Endometrial microvascular endothelial cells (primary cell): ENCODE results near the gene CCDC80. TPM values are rescaled to one million over a fixed set of nuclear protein-coding genes. Genes with fewer than 3 reads are reported as not detected.

Experiments used
- in situ Hi-C: cut with HindIII; loops from 2 replicates; pipeline ENCODE4 v1.10.0; 2017; ENCODE audit warnings: low sequenced_read_pairs, low pct_unique_long_range_greater_than_20kb; ENCODE audit errors: inconsistent ontology term
- total RNA-seq: library from RNA; depleted of rRNA; stranded (reverse); fragments of >200 nt; gene quantifications from one replicate; pipeline ENCODE4 v1.2.3, GENCODE V29; 2015; ENCODE audit errors: inconsistent ontology term

Gene CCDC80
- 0.93 TPM for total RNA-seq

DNA sequence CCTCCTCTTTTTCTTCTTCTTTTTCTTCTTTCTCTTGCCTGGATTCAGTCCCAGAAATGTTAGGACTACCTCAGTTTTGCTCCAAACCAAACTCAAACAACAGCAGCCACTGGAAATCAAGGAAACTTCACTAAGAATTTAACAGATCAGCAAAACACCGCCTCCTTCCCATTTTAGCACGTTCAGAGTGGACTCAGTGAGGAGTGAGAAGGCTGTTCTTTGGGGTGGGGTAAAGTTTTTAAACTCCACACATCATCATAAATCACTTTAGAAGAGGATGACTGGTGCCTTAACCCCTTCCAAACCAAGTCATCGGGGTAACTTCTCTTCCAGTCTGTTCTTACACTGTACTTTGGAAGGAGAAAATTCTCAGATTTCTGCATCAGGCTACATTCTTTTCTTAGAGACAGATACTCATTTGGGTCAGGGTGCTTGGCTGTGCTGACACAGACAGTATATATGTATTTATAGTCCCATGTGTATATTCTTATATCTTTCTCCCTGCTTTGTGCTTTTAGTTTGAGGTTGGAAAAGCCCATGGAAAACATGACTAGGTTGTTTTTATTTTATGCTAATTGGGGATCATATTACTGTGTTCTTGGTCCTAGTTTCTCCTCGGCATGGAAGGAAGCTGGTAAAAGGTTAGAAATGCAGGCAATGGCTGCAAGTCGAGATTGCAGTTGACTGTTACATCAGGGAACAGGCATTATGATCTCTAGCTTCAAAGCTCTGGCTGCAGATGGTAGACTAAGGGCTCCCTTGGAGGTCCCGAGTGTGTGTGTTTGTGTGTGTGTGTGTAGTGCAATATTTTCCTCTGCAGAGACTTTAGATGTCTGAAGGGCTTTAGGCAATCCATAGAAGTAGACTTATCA is at the start of gene CCDC80:
Gene CCDC80, minus strand, starts transcription at position 214 of the 872 bp plus-strand sequence. CDS start 1,238 bp downstream, outside the sequence.
- in situ Hi-C loops: no loop called here

DNA sequence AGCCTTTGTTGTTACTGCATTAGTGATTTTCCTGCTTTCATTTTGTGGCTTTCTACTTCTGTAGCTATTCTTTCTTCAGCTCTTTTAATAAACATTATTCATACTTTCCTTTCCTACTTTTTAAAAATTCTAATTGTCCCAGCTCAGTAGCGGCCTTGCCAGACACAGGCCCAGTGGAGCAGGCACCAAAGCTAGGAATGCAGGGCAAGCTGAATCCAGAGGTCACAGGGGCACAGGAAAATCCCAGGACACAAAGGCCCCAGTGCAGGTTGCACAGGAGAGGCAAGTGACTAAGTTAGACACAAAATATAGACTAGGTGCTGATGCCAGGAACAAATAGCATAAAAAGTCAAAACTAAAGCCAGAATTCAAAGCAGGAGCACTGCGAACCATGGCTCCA is 49.0 kb upstream of the CCDC80 start:
- in situ Hi-C loops: no loop called here

DNA sequence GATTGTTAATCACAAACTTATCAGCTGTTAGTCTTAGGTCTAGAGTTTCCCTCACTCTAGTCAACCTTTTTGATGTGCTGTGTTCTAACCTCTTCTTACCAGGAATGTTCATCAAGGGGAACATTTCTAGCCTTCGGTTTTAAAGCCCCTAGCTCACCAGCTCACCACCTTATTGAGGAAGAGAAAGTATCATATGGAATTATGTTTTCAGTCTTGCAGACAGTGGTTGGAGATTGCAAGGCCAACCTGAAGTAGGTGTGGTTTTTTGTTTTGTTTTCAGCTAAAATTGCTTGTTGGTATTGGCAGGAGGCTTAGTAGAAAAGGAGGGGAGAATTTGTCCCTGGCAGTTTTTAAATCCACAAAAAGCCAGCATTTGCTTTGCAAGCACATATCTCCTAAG is 48.4 kb upstream of the CCDC80 start:
- in situ Hi-C loops: no loop called here

DNA sequence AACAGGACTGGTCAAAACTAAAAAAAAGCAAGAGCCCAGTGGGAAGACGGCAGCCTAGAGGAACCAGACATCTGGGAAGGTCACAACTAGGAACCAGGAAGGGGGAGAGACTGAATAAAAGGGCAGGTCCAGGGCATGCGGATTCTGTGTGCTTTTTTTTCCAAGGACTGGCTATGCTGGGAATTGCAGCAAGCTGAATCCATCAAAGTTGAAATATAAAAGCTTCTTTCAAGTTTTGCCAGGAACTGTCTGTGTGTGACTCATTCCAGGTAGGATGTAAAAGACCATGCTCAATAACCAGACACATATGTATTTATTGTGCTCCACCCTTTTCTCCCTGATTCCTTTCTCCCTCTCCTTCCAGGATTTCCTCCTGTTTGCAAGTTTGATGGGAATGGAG is 47.9 kb upstream of the CCDC80 start:
- in situ Hi-C loops: no loop called here

GRCh38 chr3:112688085-112688769 is 47.3 kb upstream of the CCDC80 start:
- in situ Hi-C loops: no loop called here

- in situ Hi-C loops: no loop called here
Measured at GRCh38 chr3:112687616-112688015, 46.7 kb upstream of the CCDC80 start.

DNA sequence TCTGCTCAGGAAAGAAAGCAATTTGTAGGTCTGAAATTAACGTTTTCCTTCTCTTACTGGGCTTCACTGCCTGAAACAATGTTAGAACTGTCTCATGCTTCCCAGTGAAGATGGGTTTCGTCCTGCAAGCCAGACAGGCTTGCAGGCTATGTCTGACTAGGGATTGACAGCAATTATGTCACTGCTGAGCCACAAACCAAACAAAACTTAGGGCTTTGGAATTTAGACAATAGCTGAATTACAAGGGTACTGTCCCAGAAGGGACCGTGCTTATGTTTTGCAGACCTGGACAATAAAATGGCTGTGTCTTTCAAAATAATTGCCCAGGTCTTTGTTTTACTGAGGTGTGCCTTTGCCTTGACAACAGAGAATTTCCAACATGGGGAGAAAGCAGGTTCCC is 46.3 kb upstream of the CCDC80 start:
- in situ Hi-C loops: no loop called here

DNA sequence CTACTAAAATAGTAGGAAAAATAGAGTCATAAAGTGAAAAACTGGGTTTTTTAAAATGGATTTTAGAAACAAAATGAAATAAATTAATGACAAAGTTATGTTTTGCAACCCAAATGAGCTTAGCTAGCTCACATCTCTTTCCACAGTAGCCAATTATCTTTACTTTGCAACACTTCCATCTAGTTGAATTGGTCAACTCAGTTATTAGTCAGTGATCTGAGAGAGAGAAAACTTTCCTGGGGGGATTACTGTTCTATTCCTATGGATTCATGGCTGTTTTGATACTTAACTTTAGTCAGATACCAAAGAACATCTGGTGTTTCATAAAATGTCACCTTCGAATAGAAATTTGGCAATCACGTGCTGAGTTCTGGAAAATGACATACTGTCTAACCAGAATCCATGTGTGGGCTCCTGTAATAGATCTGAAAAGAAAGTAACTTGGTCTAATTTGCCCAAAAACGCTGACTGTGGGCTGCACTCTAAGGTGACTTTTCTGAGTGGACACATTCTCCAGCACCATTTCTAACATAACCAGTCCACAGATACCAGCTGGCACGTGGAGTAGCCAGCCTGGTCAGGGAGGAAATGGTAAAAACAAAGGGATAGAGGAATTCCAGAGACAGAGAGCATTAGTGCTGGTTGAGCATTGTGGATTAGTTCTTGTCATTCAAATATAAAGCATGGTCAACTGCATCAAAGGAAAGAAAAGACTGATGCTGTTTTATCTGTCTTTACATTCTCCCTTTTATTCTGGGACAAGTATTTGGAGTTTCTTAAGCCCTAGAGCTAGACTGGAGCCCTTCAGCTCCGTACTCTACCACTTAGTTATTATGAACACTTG is 45.2 kb upstream of the CCDC80 start:
- in situ Hi-C loops: no loop called here

DNA sequence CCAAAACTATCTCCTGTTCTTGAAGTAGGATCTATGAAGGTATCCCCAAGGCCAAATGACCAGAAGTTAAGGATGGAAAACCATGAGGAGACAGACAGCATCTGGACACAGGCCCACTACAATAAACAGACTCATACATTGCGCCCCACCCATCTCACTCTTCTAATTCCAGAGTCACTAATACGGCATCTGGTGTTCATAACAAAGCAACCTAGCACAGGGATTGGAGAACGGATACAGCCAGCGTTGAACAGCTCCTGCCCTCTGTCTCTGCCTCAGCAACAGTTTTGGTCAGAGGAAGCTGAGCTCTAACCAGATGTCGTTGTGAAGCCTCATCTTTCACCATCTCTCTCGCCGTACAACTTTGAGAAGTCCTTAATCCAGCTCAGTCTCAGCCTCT is 44.5 kb upstream of the CCDC80 start:
- in situ Hi-C loops: no loop called here

GRCh38 chr3:112682361-112682760 is 41.4 kb upstream of the CCDC80 start:
- in situ Hi-C loops: no loop called here

DNA sequence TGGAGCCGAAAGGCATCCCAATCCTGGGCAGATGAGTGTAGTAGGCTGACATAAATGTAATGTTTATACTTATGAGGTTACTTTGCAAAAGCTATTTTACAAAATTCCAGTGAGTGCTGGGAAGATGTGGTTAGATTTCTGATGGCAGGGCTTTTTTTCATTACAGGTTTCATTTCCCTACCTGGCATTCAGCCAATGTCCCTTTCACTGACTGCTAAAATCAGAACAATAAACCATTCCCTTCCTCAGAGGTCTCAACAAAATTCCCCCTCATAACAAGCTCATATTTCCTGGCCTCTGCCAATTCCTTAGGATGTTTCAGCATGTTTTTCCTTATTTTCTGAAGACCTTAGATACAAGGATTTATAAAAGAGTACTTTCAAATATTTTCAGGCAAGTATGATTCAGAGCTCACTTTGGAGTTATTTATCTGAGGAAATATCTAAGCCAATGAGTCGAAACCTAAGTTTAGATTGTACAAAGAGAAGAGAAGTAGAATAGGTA is 40.9 kb upstream of the CCDC80 start:
- in situ Hi-C loops: no loop called here

- in situ Hi-C loops: no loop called here
Measured at GRCh38 chr3:112676659-112677234, 35.8 kb upstream of the CCDC80 start.

DNA sequence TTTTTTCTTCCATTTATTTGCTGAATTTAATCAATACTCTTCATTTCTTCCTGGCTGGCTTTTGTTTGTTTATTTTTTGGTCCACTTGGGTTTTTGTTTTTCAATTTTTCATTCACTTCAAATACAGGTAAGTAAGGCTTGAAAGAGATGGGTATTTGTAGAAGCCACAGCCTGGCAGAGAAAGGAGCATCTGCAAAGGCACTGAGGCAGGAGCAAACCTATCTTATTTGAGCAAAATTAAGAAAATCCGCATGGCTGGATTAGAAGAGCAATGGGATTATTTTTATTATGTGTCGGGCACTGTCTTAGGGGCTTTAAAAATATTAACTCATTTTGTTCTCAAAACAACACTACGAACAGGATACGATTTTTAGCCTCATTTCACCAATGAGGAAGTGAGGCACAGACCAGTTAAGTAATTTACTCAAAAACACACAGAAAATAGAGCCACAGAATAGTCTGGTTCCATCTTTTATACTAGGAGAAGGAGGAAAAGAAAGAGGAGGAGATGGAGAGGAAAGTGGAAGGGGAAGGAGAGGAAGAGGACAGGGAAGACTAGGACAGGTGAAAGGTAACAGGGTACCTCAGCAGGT is 35.1 kb upstream of the CCDC80 start:
- in situ Hi-C loops: no loop called here

DNA sequence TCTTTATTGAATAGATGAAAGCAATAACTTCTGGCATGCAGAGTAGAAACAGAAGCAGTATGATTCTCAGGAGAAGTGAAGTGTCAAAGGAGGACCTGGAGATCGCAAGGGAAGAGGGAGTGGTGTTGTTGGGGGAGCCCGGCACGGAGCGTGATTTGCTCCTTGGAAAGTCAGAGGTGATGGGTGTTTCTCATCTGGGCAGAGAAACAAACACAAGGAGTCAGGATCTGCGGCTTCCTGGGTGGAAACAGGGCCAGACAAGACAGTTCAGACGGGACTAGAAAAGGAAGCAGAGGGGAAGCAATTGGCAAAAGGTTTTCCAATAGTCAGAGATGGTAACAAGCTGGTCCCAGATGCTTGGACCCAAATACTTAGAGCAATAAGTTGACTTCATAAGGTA is 34.4 kb upstream of the CCDC80 start:
- in situ Hi-C loops: no loop called here

- in situ Hi-C loops: no loop called here
Measured at GRCh38 chr3:112672716-112673541, 32.0 kb upstream of the CCDC80 start.

DNA sequence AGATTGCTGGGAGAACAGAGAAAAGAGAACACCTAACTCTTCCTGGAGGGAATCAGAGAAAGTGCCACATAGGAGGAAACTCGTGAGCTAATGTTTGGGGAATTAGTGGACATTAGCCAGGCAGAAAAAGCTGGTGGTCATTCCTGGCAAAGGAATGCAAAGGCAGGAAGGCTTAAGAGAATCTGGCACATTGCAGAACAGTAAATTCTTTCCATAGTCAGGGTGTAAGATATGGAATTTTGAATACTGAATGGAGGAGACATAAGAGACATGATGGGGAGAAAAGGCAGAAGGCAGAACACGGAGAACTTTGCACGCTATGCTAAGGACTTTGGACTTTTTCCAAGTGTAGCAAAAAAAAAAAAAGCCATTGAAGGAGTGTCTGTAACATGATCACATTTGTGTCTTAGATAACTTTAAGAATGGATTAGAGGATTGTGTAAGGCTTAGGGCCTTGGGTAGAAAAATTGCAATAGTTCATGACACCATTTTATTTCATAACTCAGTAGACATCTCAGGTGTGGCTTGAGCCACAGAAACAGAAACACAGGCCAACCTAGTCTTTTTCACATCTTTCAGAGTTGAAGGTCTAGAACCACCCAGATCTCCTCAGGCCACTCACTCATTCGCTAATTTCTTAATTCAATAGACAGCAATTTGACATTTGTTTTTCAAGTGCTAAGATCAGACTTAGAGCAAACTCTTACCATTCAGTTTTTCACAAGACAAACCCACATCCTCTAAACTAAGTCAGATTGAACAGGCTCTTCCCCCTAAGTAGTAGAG is 31.2 kb upstream of the CCDC80 start:
- in situ Hi-C loops: no loop called here

GRCh38 chr3:112670824-112671223 is 29.9 kb upstream of the CCDC80 start:
- in situ Hi-C loops: no loop called here
